Vagina (tissue), 2 donors: ENCODE data around the gene POLK.

Experiments used
- CTCF ChIP-seq, 3 experiments: fragments of 450-650 bp in 2 of 3; fragments of 200-600 bp in 1 of 3; sonication (generic) in 1 of 3; IDR thresholded peaks; one replicate each; pipeline ENCODE4 v1.5.1; 2017 to 2019; ENCODE audit warnings: antibody characterized with exemption in 3 of 3, mild to moderate bottlenecking in 2 of 3, moderate library complexity in 2 of 3
- POLR2A ChIP-seq, 2 donors: fragments of 450-650 bp; IDR thresholded peaks; one replicate each; pipeline ENCODE4 v1.6.1; 2017; ENCODE audit warnings: antibody characterized with exemption in 2 of 2, mild to moderate bottlenecking in 2 of 2, moderate library complexity in 2 of 2
- POLR2AphosphoS5 ChIP-seq, 2 donors: sonication (generic); formaldehyde crosslinking; IDR thresholded peaks; one replicate each; pipeline ENCODE4 v1.9.0; 2017; ENCODE audit warnings: antibody characterized with exemption in 2 of 2, mild to moderate bottlenecking in 2 of 2, low read depth in 1 of 2; ENCODE audit not compliant: insufficient read depth in 1 of 2

DNA sequence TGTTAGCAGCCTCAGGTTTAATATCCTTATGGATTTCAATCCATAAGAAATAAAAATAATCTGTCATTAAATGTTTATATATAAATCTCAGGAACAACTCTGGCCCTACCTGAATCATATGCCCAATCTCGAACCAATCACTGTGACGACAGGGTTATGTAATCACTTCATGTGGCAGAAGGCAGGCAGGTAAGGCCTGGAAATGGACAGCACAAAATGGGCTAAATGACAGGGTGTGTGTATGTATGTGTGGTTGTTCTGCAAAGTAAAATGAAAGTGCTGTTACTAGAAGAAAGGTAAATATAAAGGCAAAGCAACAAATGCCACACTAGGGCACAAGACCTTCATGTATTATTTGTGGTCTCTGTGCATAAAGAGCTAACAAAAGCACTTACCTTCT, 119.2 kb downstream of the POLK start:
- TF ChIP-seq POLR2AphosphoS5 (IDR thresholded peaks at IDR 0.05; ENCODE audit: insufficient read depth in 1 of 2, low read depth in 1 of 2): no peak
- no peak for TF ChIP-seq CTCF (IDR thresholded peaks at IDR 0.05)
- TF ChIP-seq POLR2A (IDR thresholded peaks at IDR 0.05): no peak
